Mesothelial cell of epicardium (in vitro differentiated cells): ENCODE measurements around the gene KHNYN. TPM values are rescaled to one million over a fixed set of nuclear protein-coding genes. Genes with fewer than 3 reads are reported as not detected.
A peak's percentile ranks its signal among the peaks of the same experiment; 100 is the strongest.
"Not testable (repeated sequence)": the region's sequence is repeated elsewhere in the genome, so short reads cannot be mapped to it uniquely, and the experiment has no call there.

Experiments
- DNase-seq, 2 experiments: peaks; one replicate each; pipeline ENCODE4 v3.0.0; 2021; ENCODE audit warnings: low spot score in 2 of 2; ENCODE audit not compliant: unreplicated experiment in 2 of 2
- H3K27ac Mint-ChIP-seq: 2 replicates; pipeline ENCODE4 v1.8.0; 2021; ENCODE audit warnings: mixed read lengths
- H3K27me3 Mint-ChIP-seq: 2 replicates; pipeline ENCODE4 v1.8.0; 2021; ENCODE audit warnings: low read depth, mixed read lengths
- H3K36me3 Mint-ChIP-seq: 2 replicates; pipeline ENCODE4 v1.8.0; 2021; ENCODE audit warnings: mixed read lengths
- H3K4me1 Mint-ChIP-seq: 2 replicates; pipeline ENCODE4 v1.8.0; 2021; ENCODE audit warnings: mixed read lengths
- H3K4me3 Mint-ChIP-seq: 2 replicates; pipeline ENCODE4 v1.8.0; 2021; ENCODE audit warnings: mild to moderate bottlenecking, moderate library complexity, mixed read lengths
- H3K9me3 Mint-ChIP-seq: 2 replicates; pipeline ENCODE4 v1.8.0; 2021; ENCODE audit warnings: mixed read lengths
- total RNA-seq: library from RNA; stranded (reverse); gene quantifications from 3 replicates; pipeline ENCODE4 v1.2.1, GENCODE V29; 2021
- TF ChIP-seq, protein P1 (sequence below): fragments of 200-600 bp; sonication (generic); IDR thresholded peaks from one replicate; pipeline ENCODE4 v1.5.0; 2021; ENCODE audit warnings: antibody characterized with exemption; ENCODE audit not compliant: unreplicated experiment

The KHNYN gene
- total RNA-seq, 1 donor from 2014 or later: 92.2 TPM

DNA sequence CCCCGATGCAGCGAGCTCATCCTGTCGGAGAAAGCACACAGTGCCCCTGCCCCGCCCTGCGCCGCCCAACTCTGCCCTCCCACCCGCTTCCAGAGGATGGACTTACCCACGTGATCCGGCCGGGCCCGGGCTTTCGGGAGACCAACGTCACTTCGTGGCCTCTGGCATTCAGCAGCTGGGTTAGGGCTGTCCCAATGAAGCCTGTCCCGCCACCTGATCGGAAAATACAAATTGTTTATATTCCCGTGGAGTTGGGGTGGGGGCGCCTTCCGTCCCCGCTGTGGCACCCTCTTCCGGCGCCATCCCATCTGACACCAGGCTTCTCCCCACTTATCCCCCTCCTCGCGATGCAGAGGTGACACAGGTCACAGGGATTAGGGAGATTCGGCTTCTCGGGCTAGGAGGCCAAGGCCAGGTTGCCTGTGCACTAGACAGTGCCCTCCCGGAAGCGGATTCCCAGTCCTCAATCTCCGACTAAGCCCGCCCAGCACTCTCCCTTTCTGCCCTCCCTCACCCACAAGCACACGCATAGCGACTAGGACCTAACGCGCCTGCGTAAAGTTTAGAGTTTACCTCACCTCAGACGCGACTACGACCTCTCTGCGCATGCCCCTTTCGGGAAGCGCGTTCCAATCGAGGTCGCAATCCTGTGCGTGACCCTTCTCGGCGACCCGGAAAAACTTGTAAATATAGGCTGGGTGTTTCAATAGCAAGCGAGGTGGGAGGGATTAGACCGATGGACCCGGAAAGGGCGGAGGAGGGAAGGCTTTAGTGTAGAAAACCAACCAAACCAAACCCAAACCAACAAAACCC, 12.7 kb downstream of the KHNYN start, which contains the start of gene SDR39U1:
Gene SDR39U1, minus strand, starts transcription at position 537 of the 813 bp plus-strand sequence. Its CDS starts 7 bp downstream, at position 530.
- H3K27ac Mint-ChIP-seq: peak within 1 kb of the TSS; percentile 96
- peak within 1 kb of the TSS; percentile 88 for H3K4me3 Mint-ChIP-seq
- H3K4me1 Mint-ChIP-seq: peaks cover 17% of the 10 kb centered on the region
- peaks cover 4% of the 10 kb centered on the region for H3K9me3 Mint-ChIP-seq
- peak; percentile 76 to 90 for DNase-seq
- TF ChIP-seq, protein P1, sequence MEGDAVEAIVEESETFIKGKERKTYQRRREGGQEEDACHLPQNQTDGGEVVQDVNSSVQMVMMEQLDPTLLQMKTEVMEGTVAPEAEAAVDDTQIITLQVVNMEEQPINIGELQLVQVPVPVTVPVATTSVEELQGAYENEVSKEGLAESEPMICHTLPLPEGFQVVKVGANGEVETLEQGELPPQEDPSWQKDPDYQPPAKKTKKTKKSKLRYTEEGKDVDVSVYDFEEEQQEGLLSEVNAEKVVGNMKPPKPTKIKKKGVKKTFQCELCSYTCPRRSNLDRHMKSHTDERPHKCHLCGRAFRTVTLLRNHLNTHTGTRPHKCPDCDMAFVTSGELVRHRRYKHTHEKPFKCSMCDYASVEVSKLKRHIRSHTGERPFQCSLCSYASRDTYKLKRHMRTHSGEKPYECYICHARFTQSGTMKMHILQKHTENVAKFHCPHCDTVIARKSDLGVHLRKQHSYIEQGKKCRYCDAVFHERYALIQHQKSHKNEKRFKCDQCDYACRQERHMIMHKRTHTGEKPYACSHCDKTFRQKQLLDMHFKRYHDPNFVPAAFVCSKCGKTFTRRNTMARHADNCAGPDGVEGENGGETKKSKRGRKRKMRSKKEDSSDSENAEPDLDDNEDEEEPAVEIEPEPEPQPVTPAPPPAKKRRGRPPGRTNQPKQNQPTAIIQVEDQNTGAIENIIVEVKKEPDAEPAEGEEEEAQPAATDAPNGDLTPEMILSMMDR: no peak
- H3K36me3 Mint-ChIP-seq: peaks cover 29% of the 10 kb centered on the region
- H3K27me3 Mint-ChIP-seq: no peaks in the 10 kb centered on the region

DNA sequence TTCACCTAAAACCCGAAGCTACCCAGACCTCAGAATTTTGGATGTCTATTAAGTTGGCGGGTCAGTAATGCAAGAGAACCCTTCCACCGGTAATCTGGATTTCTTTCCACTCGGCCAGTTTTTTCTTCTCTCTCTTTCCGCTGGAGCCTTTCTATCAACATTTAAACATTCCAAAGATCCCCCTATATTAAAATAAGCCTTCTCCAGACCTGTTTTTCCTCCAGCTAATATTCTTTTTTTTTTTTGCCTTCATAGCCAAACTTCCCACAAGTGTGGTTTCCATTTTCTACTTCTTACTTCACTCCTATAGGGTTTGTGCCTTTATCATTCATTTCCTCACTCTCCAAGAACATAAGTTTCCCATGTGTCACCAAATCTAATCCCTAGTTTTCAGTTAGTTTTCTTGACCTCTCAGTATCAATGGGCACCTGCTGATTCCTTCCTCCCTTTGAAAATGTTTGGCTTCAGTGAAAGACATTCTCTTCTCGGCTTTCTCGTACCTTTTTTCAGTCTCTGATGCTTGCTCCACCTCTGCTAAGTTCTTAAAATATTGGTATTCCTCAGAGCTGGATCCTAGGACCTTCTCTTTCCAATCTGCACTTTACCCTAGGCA, 13.4 kb downstream of the KHNYN start:
- Mint-ChIP-seq H3K4me3 (peak overlapping the region; percentile 88), H3K27ac (peak overlapping the region; percentile 96), H3K9me3 (peaks cover 4% of the 10 kb centered on the region), H3K4me1 (peaks cover 17% of the 10 kb centered on the region), H3K36me3 (peaks cover 28% of the 10 kb centered on the region), H3K27me3 (no peaks in the 10 kb centered on the region)
- no peak for DNase-seq
- TF ChIP-seq, protein P1: no peak

DNA sequence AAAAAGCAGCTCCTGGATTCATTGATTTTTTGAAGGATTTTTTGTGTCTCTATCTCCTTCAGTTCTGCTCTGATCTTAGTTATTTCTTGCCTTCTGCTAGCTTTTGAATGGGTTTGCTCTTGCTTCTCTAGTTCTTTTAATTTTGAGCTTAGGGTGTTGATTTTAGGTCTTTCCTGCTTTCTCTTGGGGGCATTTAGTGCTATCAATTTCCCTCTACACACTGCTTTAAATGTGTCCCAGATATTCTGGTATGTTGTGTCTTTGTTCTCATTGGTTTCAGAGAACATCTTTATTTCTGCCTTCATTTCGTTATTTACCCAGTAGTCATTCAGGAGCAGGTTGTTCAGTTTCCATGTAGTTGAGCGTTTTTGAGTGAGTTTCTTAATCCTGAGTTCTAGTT, 21.1 kb downstream of the KHNYN start:
- not testable (repeated sequence) for H3K4me3 Mint-ChIP-seq, H3K27ac Mint-ChIP-seq, H3K4me1 Mint-ChIP-seq, DNase-seq, H3K27me3 Mint-ChIP-seq
- H3K9me3 Mint-ChIP-seq: peaks cover 32% of the 10 kb centered on the region
- peaks cover 65% of the 10 kb centered on the region for H3K36me3 Mint-ChIP-seq

DNA sequence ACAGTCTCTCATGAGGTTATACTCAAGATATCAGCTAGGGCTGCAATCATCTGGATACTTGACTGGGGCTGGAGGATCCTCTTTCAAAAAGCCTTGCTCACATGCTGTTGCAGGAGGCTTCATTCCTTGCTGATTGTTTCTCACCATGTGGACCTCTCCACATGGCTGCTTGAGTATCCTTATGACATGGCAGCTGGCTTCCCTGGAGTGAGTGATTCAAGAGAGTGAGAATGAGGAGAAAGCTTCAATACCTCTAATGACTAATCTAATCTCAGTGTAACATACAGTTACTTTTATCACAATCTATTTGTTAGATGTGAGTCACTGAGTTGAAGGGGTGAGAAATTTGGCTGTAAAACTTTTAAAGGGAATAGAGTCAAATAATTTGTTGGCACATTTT, 27.2 kb downstream of the KHNYN start:
- H3K4me1 Mint-ChIP-seq: no peaks in the 10 kb centered on the region
- no peak for DNase-seq
- H3K4me3 Mint-ChIP-seq: no peak overlapping the region
- H3K36me3 Mint-ChIP-seq: peaks cover 38% of the 10 kb centered on the region
- peaks cover 31% of the 10 kb centered on the region for H3K9me3 Mint-ChIP-seq
- no peaks in the 10 kb centered on the region for H3K27me3 Mint-ChIP-seq
- H3K27ac Mint-ChIP-seq: no peak overlapping the region
- TF ChIP-seq, protein P1: no peak

DNA sequence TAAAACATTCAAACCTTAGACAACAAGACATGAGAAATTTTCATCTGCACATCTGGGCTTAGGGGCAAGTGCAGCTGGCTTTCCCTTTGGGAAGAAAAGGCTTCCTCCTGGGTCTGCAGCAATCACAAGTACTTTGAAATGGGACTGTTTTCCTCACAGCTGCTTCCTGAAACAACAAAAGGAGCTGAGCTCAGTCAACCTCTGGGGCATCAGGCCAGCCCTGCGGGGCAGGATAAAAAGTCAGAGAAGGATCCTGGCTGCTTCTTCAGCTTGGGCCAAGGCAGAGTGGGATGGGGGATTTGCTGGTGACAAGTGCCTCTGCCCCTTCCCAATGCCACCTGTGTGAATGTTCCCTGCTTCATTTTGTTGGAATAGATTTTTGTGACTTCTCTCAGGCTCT, 29.0 kb downstream of the KHNYN start:
- no peaks in the 10 kb centered on the region for H3K27me3 Mint-ChIP-seq
- H3K9me3 Mint-ChIP-seq: peaks cover 22% of the 10 kb centered on the region
- no peaks in the 10 kb centered on the region for H3K4me1 Mint-ChIP-seq
- TF ChIP-seq, protein P1: no peak
- no peak overlapping the region for H3K27ac Mint-ChIP-seq
- DNase-seq: no peak
- peaks cover 25% of the 10 kb centered on the region for H3K36me3 Mint-ChIP-seq
- H3K4me3 Mint-ChIP-seq: no peak overlapping the region

DNA sequence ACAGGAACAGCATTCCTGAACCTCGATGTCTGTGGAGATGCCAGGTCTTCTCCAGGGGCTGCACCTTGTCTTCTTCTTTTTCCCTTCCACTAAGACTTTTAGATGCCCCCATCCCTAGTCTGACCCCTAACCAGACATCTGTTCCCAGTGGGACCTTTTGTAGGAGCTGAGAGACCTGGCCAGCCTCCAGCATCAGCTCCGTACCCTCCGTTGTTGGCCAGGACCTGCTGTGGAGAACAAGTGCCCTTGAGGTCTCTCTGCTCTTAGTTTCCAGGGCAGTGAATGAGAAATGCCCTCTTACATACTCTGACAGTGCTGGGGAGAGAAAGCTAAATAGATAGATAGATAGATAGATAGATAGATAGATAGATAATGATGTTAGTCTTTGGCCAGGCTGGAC, 29.6 kb downstream of the KHNYN start:
- no peak for DNase-seq
- Mint-ChIP-seq H3K36me3 (peaks cover 19% of the 10 kb centered on the region), H3K4me3 (no peak overlapping the region), H3K27me3 (no peaks in the 10 kb centered on the region), H3K9me3 (peaks cover 16% of the 10 kb centered on the region), H3K4me1 (no peaks in the 10 kb centered on the region), H3K27ac (no peak overlapping the region)
- TF ChIP-seq, protein P1: no peak
